Activated CD8-positive, alpha-beta memory T cell treated with anti-CD3 and anti-CD28 coated beads for 36 hours (primary cell): ENCODE data around the gene MYO5A. TPM values are rescaled to one million over a fixed set of nuclear protein-coding genes. Genes with fewer than 3 reads are reported as not detected.

Source experiments
- CTCF ChIA-PET: fragments of 350-600 bp; sonication (Branson Sonifier 250); formaldehyde crosslinking; loops from one replicate; lab custom pipeline; 2021; ENCODE audit warnings: antibody characterized with exemption; lab: Charles Lee
- POLR2A ChIA-PET: fragments of 350-600 bp; sonication (Branson Sonifier 250); formaldehyde crosslinking; loops from one replicate; lab custom pipeline; 2021; ENCODE audit warnings: antibody characterized with exemption; lab: Charles Lee
- total RNA-seq, 2 experiments: library from RNA; stranded (reverse); gene quantifications; one replicate each; pipeline ENCODE4 v1.2.3, GENCODE V29; 2021

Gene MYO5A
- total RNA-seq, 2 experiments from 2014 or later = 28.6 to 30.3 TPM

DNA sequence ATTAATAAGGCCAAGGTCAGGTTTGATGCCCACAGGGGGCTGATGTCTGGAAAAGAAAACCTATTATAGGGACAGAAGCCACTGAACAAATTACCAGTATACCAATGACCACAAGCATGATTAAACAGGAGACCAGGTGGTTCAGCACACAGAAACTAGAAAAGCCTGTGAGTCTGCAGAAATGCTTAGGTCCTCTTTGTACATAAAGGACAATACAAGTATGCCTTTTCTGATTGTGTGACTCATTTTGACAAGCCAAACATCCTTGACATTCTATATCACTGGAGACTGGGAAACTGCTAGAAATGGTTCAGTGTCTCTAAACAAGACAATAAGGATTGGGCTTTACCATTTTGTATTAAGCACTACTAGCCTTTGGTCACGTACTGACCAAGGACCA lies 119.9 kb downstream of the MYO5A start:
- ChIA-PET CTCF (no interaction called here), POLR2A (no interaction called here)

DNA sequence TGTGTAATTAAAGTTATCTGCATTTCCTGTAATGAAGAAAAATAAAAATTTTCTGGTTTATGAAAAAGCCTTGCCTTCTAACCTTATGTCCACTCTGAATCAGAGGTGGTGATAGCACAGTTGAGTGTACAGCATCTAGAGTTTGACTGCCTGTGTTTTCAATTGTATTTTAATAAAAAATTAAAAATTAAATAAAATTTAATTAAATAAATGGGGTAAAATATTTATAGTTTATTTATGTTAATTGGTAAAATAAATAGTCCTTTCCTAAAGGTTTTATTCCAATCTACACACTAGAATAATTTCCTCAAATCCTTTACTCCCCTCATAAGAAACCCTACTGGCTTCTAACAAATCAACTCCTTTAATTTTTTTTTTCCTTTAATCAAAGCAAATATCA lies 121.3 kb downstream of the MYO5A start:
- CTCF ChIA-PET = no interaction called here
- POLR2A ChIA-PET = no interaction called here

DNA sequence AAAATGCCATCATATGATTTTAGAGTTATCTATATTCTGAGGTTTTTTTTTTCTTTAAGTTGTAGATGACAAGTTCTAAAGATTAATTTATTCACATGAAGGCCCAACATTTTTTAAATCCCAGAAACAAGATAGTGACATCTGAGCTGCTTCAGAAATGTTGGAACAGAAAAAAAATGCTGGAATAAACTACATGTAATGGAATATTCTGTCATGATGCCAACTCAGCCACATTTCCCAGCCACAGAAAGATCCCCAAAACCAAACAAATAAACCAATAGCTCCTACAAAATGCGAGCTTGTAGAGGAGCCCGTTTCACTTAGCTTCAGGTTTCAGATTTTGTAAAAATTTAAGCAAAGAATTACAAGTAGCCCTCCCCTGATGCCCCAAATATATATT lies 122.1 kb downstream of the MYO5A start:
- POLR2A ChIA-PET = no interaction called here

DNA sequence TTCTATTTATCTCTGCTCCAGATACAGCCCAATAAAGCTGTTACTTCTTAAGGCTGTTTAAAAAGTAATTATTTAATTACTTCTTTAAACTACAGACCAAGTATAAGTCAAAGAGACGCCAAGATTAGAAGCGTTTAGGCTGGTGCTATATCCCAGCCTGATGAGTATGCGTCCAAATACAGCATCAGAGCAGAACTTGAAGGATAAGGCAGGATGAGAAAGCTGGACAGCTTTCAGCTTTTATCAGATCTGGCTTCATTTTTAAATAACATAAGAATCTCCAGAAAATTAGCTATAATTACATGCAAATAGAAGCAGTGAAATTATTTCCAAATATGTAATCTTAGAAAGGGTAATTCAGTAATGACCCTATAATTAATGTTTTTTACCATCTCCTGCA lies 122.8 kb downstream of the MYO5A start:
- POLR2A ChIA-PET = no interaction called here
- CTCF ChIA-PET = no interaction called here

More for the DNA sequence above, 122.1 kb downstream of the MYO5A start:
- CTCF ChIA-PET = interaction anchor here (0.6 kb wide), 1 partner anchor 14 kb away, joined by 4 read pairs; no protein-coding TSS in a partner anchor

DNA sequence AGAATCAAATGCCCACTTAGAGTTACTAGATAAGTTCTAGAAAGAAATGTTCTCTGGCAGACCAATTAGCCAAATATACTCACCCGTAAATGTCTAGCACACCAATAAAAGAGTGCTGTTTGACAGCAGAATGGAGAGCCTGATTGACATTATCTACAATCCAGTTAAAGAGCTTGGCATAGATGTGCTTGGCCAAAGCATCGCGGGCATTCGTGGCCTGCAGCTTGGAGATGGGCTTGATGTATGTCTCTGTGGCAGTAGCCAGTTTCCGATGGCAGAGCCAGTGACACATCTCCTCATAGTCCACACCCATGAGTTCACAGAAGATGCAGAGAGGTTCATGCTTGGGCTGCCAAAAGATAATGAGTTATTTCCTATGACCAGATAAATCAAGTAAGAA lies 131.6 kb downstream of the MYO5A start:
- CTCF ChIA-PET = no interaction called here
- POLR2A ChIA-PET = no interaction called here

DNA sequence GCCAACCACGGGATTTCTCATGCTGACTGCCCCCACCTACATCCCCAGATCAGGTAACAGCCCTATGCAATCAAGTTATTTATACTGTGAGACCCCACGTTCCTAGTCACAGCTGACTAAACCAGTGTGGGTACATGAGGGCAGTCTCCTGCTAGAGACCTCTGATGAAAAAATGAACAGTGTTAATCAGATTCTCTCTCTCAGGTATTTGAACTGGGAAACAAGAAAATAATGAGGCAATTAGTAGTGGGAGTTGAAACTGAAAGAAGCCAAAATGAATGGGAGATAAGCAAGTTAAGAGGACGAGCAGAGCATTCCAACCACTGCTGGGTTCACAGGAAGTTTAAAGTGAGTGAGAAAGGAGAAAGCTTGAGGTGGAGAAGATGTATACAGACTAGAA lies 134.6 kb downstream of the MYO5A start:
- ChIA-PET CTCF (interaction anchor here (0.9 kb wide), 1 partner anchor 138 kb away, joined by 3 read pairs; no protein-coding TSS in a partner anchor), POLR2A (interaction anchor here (0.6 kb wide), 1 partner anchor 164 kb away, joined by 4 read pairs; no protein-coding TSS in a partner anchor)

DNA sequence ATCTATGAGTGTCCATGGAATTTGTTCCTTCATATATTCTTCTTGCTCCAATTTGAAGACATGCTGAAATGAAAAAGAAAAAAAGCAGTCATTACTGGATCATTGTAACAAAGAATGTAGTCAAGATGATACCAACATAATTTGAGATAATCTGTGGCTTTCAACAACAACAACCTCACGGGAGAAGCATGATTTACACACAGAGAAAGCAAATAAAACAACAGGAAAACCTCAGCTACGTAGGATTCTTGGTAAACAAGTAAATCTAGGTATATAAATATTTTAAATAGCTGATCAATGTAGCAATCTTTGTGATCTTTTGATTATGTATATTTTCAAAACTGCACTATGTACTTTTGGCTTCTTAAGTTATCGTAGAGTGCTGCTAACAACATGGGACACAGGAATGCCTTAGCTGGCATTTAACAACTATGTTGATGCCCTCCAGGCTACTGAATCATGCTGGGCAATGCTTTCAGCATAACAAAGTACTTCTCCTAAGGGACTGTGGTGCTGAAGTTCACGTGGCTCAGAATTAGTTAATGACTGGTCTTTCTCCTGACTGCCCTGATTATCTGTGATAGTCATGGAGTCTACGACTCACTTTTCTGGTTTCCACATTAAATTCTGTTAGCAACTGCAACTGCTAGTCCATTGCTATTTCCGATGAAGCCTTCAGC lies 136.5 kb downstream of the MYO5A start:
- POLR2A ChIA-PET = no interaction called here
- CTCF ChIA-PET = interaction anchor here (0.6 kb wide), 1 partner anchor 254 kb away, joined by 6 read pairs; no protein-coding TSS in a partner anchor

DNA sequence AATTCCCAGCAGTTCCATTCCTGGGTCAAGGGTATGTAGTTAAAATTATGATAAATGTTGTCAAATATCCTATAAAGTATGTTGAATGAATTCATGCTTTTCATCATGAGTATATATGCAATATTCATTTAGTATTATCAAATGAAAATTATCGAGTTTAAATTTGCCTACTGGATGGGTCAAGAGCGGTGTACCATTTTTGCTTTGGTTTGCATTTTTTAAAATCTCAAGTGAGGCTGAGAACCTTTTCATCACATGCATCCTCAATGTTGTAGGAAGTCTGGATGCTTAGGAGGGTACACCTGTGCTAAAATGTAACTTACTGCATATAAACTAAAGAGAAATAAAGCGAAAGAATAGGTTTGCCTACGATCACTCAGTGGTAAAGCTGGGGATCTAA lies 137.6 kb downstream of the MYO5A start:
- POLR2A ChIA-PET = no interaction called here
- CTCF ChIA-PET = interaction anchor here (0.7 kb wide), 1 partner anchor 186 kb away, joined by 5 read pairs; no protein-coding TSS in a partner anchor

DNA sequence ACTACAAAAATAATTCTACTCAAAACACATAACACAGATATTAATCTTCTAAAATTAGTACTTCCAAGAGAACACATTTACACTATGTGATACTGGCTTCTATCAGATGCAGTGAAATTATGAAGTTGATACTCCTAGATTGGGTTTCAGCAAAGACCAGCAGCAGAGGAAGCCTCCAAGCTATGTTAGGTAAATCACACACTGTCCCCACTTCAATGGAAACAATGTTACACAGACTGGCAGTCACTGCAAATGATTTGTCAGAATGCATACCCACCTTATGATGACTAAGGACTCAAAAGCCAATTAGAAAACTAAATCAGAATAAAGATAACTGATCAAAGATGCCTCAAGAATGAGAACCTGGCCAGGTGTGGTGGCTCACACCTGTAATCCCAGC lies 143.0 kb downstream of the MYO5A start:
- POLR2A ChIA-PET = no interaction called here

DNA sequence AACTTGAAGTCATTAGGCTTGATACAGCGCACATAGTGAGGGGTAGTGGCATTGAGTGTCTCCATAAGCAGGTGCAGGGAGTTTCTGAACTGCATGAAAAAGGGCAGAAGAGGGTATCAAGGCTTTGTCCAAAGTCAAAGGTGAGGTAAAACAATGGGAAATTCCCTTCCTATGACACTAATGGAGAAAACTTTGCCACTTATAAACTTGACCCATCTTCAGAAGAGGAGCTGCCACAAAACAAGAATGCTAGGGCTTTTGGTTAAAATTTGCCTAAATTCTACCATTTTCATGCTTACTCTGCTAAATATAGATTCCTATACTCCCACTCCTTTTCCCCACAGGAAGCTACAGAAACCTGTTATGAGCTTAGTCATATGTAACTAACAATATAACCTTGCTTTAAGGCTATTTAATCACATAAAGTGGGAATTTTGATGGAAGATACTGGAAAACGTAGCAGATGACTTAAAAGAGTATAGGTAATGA lies 145.5 kb downstream of the MYO5A start:
- ChIA-PET POLR2A (no interaction called here), CTCF (no interaction called here)

More for the DNA sequence above, 143.0 kb downstream of the MYO5A start:
- CTCF ChIA-PET = no interaction called here

DNA sequence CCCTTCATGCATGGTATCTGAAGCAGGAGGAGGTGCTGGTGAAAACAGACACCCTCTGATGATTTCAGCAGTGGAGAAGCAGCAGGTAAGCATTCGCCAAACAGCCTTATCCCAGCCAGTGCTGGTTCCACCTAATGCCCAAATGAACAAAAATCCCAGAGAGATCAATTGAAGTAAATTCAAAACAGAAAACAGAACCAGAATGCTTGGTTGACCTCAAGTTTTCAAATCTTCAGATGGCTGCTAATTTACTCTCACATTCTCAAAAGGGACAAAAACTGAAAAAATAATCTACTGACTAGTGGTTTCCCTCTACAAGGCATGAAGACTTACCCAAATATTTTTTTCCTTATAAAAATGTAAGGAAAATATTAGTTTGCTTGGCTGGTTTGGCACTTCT lies 146.0 kb downstream of the MYO5A start:
- CTCF ChIA-PET = no interaction called here
- POLR2A ChIA-PET = no interaction called here

DNA sequence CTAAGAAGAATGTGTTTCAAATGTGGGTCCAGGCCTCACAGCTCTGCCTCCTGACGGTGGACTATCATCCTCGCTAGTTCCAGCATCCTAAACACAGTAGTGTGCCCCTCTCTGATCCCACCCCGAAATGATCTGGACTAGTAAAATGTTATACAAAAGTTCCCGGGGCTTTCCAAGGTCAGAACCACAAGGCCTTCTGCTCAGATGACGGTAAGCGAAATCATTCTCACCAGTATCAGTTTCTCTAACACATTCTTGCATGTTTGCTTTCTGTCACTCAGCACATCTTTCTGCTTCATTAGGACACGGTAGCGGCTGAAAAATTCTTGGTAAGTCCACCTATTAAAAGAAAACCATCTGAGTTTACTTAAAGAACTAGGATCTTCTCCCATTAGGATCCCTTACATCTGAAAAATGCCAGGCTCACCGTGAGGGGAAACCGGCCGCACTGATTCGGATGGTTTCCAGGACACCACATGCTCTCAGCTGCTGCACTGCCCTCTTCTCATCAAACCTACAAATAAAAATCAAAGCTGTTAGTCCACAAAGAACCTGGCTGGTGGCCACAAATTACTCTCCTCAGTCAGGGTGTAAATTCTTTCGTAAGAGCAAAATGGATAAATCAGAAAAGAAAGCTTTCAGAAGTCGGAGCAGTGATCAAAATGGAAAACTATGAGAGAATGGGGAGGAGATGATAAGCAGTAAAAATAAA lies 149.1 kb downstream of the MYO5A start:
- CTCF ChIA-PET = interaction anchor here (0.5 to 1.1 kb wide), 2 partner anchors 83 to 180 kb away, joined by 3 read pairs; no protein-coding TSS in a partner anchor
- POLR2A ChIA-PET = interaction anchor here (0.5 to 1.0 kb wide), 2 partner anchors 84 to 143 kb away, joined by 3 to 5 read pairs; no protein-coding TSS in a partner anchor

DNA sequence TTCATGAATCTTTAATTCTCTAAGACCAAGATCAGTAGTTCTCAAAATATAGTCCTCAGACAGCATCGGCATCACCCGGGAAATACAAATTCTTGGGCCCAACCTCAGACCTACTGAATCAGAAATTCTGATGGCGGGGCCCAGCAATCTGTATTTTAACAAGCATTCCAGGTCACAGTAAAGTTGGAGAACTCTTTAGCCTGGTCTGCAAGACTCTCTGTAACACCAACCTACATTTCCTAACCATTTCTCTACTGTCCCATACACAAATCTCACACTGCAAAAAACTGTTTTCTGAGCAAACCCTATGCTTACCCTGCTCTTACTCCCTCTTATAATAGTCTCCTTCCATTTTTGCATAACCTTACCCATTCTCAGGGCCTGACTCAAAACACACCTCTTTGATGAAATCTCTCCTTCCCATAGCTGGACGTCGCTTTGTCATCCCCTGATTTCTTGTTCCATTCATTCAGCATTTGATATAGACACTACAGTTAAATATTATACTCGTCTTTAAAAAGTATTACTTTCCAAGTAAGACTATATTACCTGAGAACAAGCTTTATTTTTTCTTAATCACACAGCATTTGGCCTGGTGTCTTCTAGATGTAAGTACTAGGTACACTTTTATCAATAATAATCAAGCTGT lies 149.8 kb downstream of the MYO5A start:
- POLR2A ChIA-PET = interaction anchor here (1.0 kb wide), 1 partner anchor 85 kb away, joined by 3 read pairs; no protein-coding TSS in a partner anchor
- CTCF ChIA-PET = interaction anchor here (1.1 kb wide), 1 partner anchor 180 kb away, joined by 3 read pairs; no protein-coding TSS in a partner anchor

DNA sequence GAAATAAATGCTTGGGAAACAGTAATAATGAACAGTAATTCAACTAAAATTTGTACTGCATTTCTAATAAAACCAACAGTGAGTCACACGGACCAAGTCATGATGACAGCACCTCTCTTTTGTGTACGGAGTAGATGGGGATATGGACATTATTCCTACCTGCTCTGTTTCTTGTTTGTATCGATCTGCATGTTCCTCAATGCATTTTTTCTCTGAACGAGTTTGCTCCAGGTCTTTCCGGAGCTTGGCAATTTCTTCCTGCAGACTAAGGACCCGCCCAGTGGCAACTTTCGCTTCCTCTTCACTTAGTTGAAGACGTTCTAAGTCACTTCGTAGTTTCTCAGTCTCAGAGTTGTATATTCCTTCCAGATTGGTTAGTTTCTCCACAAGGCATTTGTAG lies 158.7 kb downstream of the MYO5A start:
- CTCF ChIA-PET = no interaction called here

DNA sequence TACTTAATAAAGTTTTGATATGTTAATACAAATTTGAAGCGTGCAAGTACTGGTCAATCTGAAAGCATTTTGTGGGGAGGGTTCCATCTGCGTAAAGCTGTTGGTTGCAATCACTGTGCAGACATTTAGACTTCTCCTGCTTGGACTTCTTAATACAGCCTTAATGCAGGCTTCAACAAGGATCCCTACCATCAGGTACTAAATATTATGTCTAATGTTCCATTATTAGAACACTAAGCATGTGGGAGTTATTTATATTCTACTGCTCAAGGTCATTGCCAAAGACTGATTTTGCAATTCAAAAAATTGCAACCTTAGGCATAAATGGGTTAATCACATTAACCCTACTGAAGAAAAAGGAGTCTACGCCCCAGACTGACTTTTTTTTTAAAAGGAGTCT lies 159.2 kb downstream of the MYO5A start:
- POLR2A ChIA-PET = no interaction called here
- CTCF ChIA-PET = no interaction called here

More for the DNA sequence above, 158.7 kb downstream of the MYO5A start:
- POLR2A ChIA-PET = no interaction called here

DNA sequence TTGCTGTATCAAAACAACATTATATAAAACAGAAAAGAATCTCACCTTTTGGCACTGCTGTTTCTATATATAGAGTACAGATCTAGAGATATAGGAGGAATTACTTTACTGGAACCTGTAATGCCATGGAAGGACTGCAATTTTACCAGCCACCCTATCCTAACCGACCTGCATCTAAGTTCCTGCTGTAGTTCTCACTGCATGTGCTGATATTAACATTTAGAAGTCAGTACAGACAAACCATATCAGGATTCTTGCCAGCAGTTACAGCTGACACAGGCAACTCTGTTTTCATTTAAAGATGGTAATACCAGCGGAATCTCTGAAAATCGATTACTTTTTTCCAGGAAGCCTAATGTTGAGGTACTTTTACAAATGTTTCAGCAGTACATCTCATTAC lies 159.7 kb downstream of the MYO5A start:
- ChIA-PET POLR2A (no interaction called here), CTCF (no interaction called here)

DNA sequence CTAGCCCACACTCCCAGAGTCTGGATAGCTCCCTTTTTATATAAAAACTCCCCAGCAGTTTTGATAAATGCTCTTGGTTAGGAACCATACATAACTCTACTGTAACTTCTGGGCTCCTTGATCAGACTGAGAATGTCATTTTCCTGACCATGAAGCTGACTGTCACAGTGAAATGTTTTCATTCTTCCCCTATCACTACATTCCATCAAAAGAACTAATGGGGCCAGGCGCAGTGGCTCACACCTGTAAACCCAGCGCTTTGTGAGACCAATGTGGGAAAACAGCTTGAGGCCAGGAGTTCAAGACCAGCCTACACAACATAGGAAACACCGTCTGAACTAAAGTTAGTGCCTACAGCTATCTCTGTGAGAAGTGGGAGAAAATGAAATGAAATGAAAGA lies 160.3 kb downstream of the MYO5A start:
- POLR2A ChIA-PET = interaction anchor here (0.6 kb wide), 1 partner anchor 157 kb away, joined by 3 read pairs; no protein-coding TSS in a partner anchor
- CTCF ChIA-PET = interaction anchor here (0.9 kb wide), 1 partner anchor 19 kb away, joined by 3 read pairs; no protein-coding TSS in a partner anchor

DNA sequence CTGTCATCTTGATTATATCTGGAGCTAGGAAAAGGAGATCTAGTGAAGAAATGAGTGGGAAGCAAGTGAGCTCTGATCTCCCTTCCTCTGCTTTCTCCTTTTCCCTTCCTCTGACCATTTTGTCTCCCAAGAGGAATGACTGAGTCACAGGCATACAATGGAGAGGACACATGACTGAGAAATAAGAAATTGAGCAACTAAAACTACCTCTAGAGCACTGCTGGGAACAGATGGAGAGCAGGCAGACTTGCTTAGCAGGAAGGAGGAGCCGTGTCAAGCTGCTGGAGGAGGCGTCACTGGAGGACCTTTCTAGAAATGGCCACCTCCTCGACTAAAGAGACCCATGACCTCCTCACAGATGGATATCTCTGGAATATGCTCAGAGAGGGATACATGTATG lies 166.2 kb downstream of the MYO5A start:
- ChIA-PET CTCF (no interaction called here), POLR2A (no interaction called here)

DNA sequence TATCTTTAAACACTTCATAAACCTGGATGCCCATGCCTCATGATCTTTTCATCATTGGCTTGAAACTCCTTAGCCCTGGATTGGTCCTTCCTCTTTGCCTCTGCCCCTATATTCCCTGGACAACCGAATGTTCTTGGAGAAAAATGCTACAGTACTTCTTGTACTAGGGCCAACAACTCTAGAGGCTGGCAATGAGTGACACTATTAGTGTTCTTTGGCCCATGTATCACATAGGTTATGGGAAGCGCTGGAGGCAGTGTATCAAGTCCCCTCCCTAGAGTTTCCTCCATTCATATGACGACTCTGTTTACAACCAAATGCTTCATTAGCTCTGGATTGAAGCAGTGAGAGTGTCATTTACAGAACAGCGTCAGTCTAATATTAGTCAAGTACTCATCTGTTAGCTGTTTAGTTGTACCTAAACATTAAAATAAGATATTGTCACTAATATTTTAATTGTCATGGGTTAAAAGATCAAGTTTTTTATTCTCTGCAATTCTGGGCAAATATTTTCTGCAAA lies 166.6 kb downstream of the MYO5A start:
- ChIA-PET POLR2A (no interaction called here), CTCF (no interaction called here)
